22Rv1 (cell line): ENCODE data around the gene CNP.

Experiments used
- CTCF ChIP-seq: fragments of 450-650 bp; IDR thresholded peaks from 2 replicates; pipeline ENCODE4 v1.5.1; 2017; ENCODE audit warnings: mild to moderate bottlenecking
- ZFX ChIP-seq: fragments of 450-650 bp; IDR thresholded peaks from 2 replicates; pipeline ENCODE4 v1.6.1; 2017; ENCODE audit warnings: antibody characterized with exemption, borderline replicate concordance

DNA sequence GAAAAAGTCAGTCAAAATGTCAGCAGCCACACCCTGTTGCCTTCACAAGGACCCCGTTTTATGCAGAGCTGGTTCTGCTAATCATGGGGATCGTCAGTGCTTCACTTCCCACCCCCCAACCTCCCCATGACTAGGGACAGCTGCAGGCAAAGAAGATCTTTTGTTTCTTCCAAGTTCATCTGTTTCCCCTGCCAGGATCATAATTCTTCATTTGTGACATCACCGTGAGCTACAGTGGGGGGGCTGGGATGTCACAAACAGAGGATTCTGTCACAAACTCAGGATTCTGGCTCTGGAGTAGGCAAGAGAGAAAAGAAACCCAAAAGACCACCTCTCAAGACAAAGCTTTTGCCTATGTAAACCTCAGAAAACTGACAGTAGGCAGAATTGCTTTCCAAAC, 26.0 kb downstream of the CNP start:
- TF ChIP-seq CTCF (no peak), ZFX (no peak)
